H9 (cell line): ENCODE results near the gene HLF. TPM values are rescaled to one million over a fixed set of nuclear protein-coding genes. Genes with fewer than 3 reads are reported as not detected.

ENCODE experiments used
- DNase-seq: peaks from one replicate; pipeline ENCODE4 v3.0.0-alpha.2; 2017
- H2AFZ ChIP-seq: one replicate; pipeline ENCODE4 v1.6.1; 2013; ENCODE audit warnings: mild to moderate bottlenecking, low read length, control low read depth, moderate library complexity
- H2AK5ac ChIP-seq: 2 replicates; pipeline ENCODE4 v1.6.1; 2013; ENCODE audit warnings: low read length, control low read depth, mixed read lengths; ENCODE audit not compliant: insufficient read length
- H2BK120ac ChIP-seq: one replicate; pipeline ENCODE4 v1.6.1; 2013; ENCODE audit warnings: low read depth, mild to moderate bottlenecking, low read length, control low read depth, inconsistent platforms; ENCODE audit not compliant: poor library complexity, severe bottlenecking
- H2BK12ac ChIP-seq: 2 replicates; pipeline ENCODE4 v1.6.1; 2013; ENCODE audit warnings: low read length, control low read depth, mixed read lengths, low read depth; ENCODE audit not compliant: insufficient read length
- H2BK15ac ChIP-seq: 2 replicates; pipeline ENCODE4 v1.6.1; 2013; ENCODE audit warnings: low read depth, low read length, control low read depth
- H2BK20ac ChIP-seq: one replicate; pipeline ENCODE4 v1.6.1; 2013; ENCODE audit warnings: low read depth, mild to moderate bottlenecking, low read length, control low read depth, inconsistent platforms; ENCODE audit not compliant: poor library complexity, severe bottlenecking
- H2BK5ac ChIP-seq: 2 replicates; pipeline ENCODE4 v1.6.1; 2013; ENCODE audit warnings: low read length, control low read depth, mixed read lengths; ENCODE audit not compliant: insufficient read length
- H3K14ac ChIP-seq: 2 replicates; pipeline ENCODE4 v1.6.1; 2013; ENCODE audit warnings: low read length, control low read depth; ENCODE audit not compliant: insufficient read depth
- H3K18ac ChIP-seq: 2 replicates; pipeline ENCODE4 v1.6.1; 2013; ENCODE audit warnings: low read depth, mild to moderate bottlenecking, mixed read lengths, low read length, control low read depth; ENCODE audit not compliant: insufficient read length
- H3K23ac ChIP-seq: 2 replicates; pipeline ENCODE4 v1.6.1; 2013; ENCODE audit warnings: low read length, control low read depth, mixed read lengths, low read depth; ENCODE audit not compliant: insufficient read length
- H3K23me2 ChIP-seq: 2 replicates; pipeline ENCODE4 v1.6.1; 2013; ENCODE audit warnings: low read depth, mild to moderate bottlenecking, mixed read lengths, low read length, control low read depth; ENCODE audit not compliant: insufficient read length, poor library complexity, severe bottlenecking
- H3K27ac ChIP-seq: 2 replicates; pipeline ENCODE4 v1.5.1; 2013; ENCODE audit warnings: low read length, control low read depth, mixed read lengths, low read depth; ENCODE audit not compliant: insufficient read length
- H3K27me3 ChIP-seq: 2 replicates; pipeline ENCODE4 v1.6.1; 2013; ENCODE audit warnings: low read length, control low read depth, inconsistent platforms; ENCODE audit not compliant: insufficient read depth
- H3K4ac ChIP-seq: 2 replicates; pipeline ENCODE4 v1.6.1; 2013; ENCODE audit warnings: low read depth, mild to moderate bottlenecking, control low read depth, inconsistent platforms, low read length, moderate library complexity
- H3K4me1 ChIP-seq: 2 replicates; pipeline ENCODE4 v1.6.1; 2013; ENCODE audit warnings: low read length, control low read depth, inconsistent platforms; ENCODE audit not compliant: insufficient read depth
- H3K4me2 ChIP-seq: 2 replicates; pipeline ENCODE4 v1.6.1; 2013; ENCODE audit warnings: low read length, control low read depth, mixed read lengths; ENCODE audit not compliant: insufficient read length, insufficient read depth
- H3K56ac ChIP-seq: 2 replicates; pipeline ENCODE4 v1.6.1; 2013; ENCODE audit warnings: low read depth, mild to moderate bottlenecking, mixed read lengths, low read length, control low read depth; ENCODE audit not compliant: insufficient read length
- H3K79me1 ChIP-seq: 2 replicates; pipeline ENCODE4 v1.6.1; 2013; ENCODE audit warnings: low read depth, mild to moderate bottlenecking, moderate library complexity, low read length, control low read depth, inconsistent platforms; ENCODE audit not compliant: insufficient read depth, poor library complexity, severe bottlenecking
- H3K79me2 ChIP-seq: 2 replicates; pipeline ENCODE4 v1.6.1; 2013; ENCODE audit warnings: low read length, control low read depth, inconsistent platforms; ENCODE audit not compliant: insufficient read depth
- H3K9ac ChIP-seq: 2 replicates; pipeline ENCODE4 v1.6.1; 2013; ENCODE audit warnings: low read length, control low read depth, mixed read lengths; ENCODE audit not compliant: insufficient read length; ENCODE audit errors: extremely low read depth
- H3K9me3 ChIP-seq: one replicate; pipeline ENCODE4 v1.6.1; 2013; ENCODE audit warnings: low read depth, low read length, inconsistent platforms; ENCODE audit not compliant: control insufficient read depth
- H3T11ph ChIP-seq: one replicate; pipeline ENCODE4 v1.6.1; 2013; ENCODE audit warnings: mild to moderate bottlenecking, low read length, control low read depth, inconsistent platforms
- H4K20me1 ChIP-seq: one replicate; pipeline ENCODE4 v1.6.1; 2013; ENCODE audit not compliant: control insufficient read depth, insufficient read length, insufficient read depth
- H4K5ac ChIP-seq: 2 replicates; pipeline ENCODE4 v1.6.1; 2013; ENCODE audit warnings: low read depth, mild to moderate bottlenecking, mixed read lengths, low read length, control low read depth; ENCODE audit not compliant: insufficient read length
- H4K8ac ChIP-seq: replicated peaks from 2 replicates; pipeline ENCODE4 v1.6.1; 2013; ENCODE audit warnings: low read length, control low read depth, mixed read lengths, low read depth; ENCODE audit not compliant: insufficient read length
- H4K91ac ChIP-seq: 2 replicates; pipeline ENCODE4 v1.6.1; 2013; ENCODE audit warnings: low read depth, mild to moderate bottlenecking, moderate library complexity, mixed read lengths, low read length, control low read depth; ENCODE audit not compliant: insufficient read length
- H3K27ac Mint-ChIP-seq, 3 experiments: 2 replicates in 2 of 3; 3 replicates in 1 of 3; pipeline ENCODE4 v1.8.0; 2020 to 2021; ENCODE audit warnings: mixed read lengths in 3 of 3, mild to moderate bottlenecking in 1 of 3, moderate library complexity in 1 of 3
- H3K27me3 Mint-ChIP-seq: 2 replicates; pipeline ENCODE4 v1.8.0; 2021; ENCODE audit warnings: low read depth, mild to moderate bottlenecking, moderate library complexity, mixed read lengths
- H3K36me3 Mint-ChIP-seq, 3 experiments: 2 replicates in 2 of 3; 3 replicates in 1 of 3; pipeline ENCODE4 v1.8.0; 2020 to 2021; ENCODE audit warnings: low read depth in 3 of 3, mixed read lengths in 3 of 3; ENCODE audit not compliant: insufficient read depth in 1 of 3
- H3K4me1 Mint-ChIP-seq, 2 experiments: 2 replicates each; pipeline ENCODE4 v1.8.0; 2020; ENCODE audit warnings: mixed read lengths in 2 of 2
- H3K4me3 Mint-ChIP-seq, 2 experiments: 2 replicates in 1 of 2; 3 replicates in 1 of 2; pipeline ENCODE4 v1.8.0; 2020 to 2021; ENCODE audit warnings: mild to moderate bottlenecking in 2 of 2, mixed read lengths in 2 of 2, moderate library complexity in 1 of 2
- H3K9me3 Mint-ChIP-seq, 2 experiments: 2 replicates in 1 of 2; 3 replicates in 1 of 2; pipeline ENCODE4 v1.8.0; 2020; ENCODE audit warnings: mild to moderate bottlenecking in 2 of 2, mixed read lengths in 2 of 2, moderate library complexity in 1 of 2
- CTCF ChIP-seq: fragments of 200-600 bp; sonication (generic); conservative IDR thresholded peaks from 3 replicates; pipeline ENCODE4 v1.8.0; 2021; ENCODE audit warnings: antibody characterized with exemption, mild to moderate bottlenecking
- WGBS: extraction: QIAGEN DNeasy Blood & Tissue Kit; methylation state at CpG from one replicate; pipeline ENCODE4 v1.1.7; 2013; ENCODE audit warnings: missing lambda C conversion rate, low lambda C conversion rate, mixed read lengths; ENCODE audit not compliant: insufficient read length; ENCODE audit errors: extremely low coverage; 5-methylcytosine and 5-hydroxymethylcytosine counted together
- total RNA-seq: library from RNA; stranded (reverse); gene quantifications from 2 replicates; pipeline ENCODE4 v1.2.1, GENCODE V29; 2021

HLF gene
- total RNA-seq, 1 experiment from 2014 or later = 0.17 TPM

DNA sequence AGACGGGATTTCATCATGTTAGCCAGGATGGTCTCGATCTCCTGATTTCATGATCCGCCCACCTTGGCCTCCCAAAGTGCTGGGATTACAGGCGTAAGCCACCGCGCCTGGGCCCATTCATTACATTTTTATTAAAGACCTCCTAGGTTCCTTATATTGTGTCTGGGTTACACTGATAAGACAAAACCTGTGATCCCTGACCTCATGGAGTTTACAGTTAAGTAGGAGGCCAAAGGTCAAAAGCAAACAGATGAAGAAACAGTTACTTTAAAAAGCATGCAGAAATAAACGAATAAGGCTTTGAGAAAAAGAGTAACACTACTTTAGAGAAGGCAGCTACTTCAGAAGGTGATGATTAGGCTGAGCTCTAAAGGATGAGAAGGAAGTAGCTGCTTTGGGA is 14.9 kb upstream of the HLF start:
- Histone ChIP-seq H2BK15ac (no peak overlapping the region), H2BK20ac (no peak overlapping the region), H3K23ac (no peak overlapping the region), H3K27me3 (no peaks in the 10 kb centered on the region), H3K79me2 (no peaks in the 10 kb centered on the region), H3K4ac (no peak overlapping the region), H2BK5ac (no peak overlapping the region), H3K79me1 (no peaks in the 10 kb centered on the region), H3K4me2 (no peak overlapping the region), H4K5ac (no peak overlapping the region), H4K91ac (no peak overlapping the region), H2BK120ac (no peak overlapping the region), H3K9ac (no peak overlapping the region), H2AK5ac (no peak overlapping the region), H3K27ac (no peak overlapping the region), H3K14ac (no peak overlapping the region), H3K23me2 (no peaks in the 10 kb centered on the region), H3K9me3 (no peaks in the 10 kb centered on the region), H2BK12ac (no peak overlapping the region), H2AFZ (no peak overlapping the region), H4K20me1 (no peaks in the 10 kb centered on the region), H3K4me1 (no peaks in the 10 kb centered on the region), H3K18ac (no peak overlapping the region), H3T11ph (no peak overlapping the region), H3K56ac (no peak overlapping the region), H4K8ac (no peak overlapping the region)
- DNase-seq = no peak
- H3K27me3 Mint-ChIP-seq = peaks cover 4% of the 10 kb centered on the region; the same call in 1 of the 2 replicates
- peaks cover 0 to 3% of the 10 kb centered on the region in 2 experiments; a peak in 2 of 5 replicates for H3K9me3 Mint-ChIP-seq
- H3K36me3 Mint-ChIP-seq = peaks cover 0 to 3% (median 0%) of the 10 kb centered on the region in 3 experiments; a peak in 3 of 7 replicates
- H3K27ac Mint-ChIP-seq = no peak overlapping the region
- no peak for TF ChIP-seq CTCF
- WGBS = no CpG with 5 or more reads among the region's 7 CpGs
- H3K4me3 Mint-ChIP-seq = no peak overlapping the region
- peaks cover 5 to 7% of the 10 kb centered on the region in 2 experiments; a peak in 3 of 4 replicates for H3K4me1 Mint-ChIP-seq
